Gastrocnemius medialis (tissue), 4 donors: ENCODE measurements around the gene ATP6V0A1.

Source experiments
- CTCF ChIP-seq, 5 experiments: fragments of 450-650 bp in 3 of 5; fragments of 200-600 bp in 2 of 5; sonication (generic) in 2 of 5; IDR thresholded peaks in 4 of 5; conservative IDR thresholded peaks in 1 of 5; 1 replicate in 4 of 5; 2 replicates in 1 of 5; pipeline ENCODE4 v1.5.1; 2016 to 2019; ENCODE audit warnings: antibody characterized with exemption in 5 of 5, mild to moderate bottlenecking in 3 of 5, moderate library complexity in 3 of 5
- POLR2A ChIP-seq, 2 donors: fragments of 450-650 bp; IDR thresholded peaks; one replicate each; pipeline ENCODE4 v1.6.1; 2017; ENCODE audit warnings: antibody characterized with exemption in 2 of 2, mild to moderate bottlenecking in 2 of 2, moderate library complexity in 2 of 2

DNA sequence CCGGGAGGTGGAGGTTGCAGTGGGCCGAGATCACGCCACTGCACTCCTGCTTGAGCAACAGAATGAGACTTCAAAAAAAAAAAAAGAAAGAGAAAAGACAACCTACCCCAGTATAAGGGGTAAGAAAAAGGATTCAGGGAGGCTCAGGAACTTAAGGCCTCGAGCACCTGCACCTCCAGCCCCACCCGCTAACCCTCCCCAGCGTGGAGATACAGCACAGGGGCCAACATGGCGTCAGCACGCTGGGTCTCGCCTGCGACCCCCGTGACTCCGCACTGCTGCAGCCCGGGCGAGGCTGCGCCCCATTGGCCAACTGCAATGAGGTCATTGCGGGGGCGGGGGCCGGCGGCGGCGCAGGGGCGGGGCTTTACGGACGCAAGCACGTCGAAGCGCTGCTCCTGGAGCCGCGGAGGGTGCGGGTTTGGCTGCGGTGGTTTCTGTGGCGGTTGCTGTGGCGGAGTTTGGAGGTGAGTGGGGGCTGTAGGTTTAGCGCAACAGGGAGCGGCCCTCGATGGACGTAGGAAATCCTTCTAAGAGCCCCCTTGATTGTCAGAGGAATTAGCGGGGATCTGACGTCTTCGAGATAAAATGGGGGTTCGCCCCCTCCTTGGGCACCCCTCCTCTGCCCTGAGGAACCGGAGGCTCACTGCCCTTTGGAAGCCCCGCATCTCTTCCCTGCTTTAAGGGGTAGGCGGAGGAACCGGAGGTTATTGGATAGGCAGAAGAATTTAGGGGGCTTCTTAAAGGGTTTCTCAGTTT is at the start of gene ATP6V0A1:
- TF ChIP-seq POLR2A (IDR thresholded peaks at IDR 0.05) (peak; percentile 93 to 94), CTCF (IDR thresholded peaks at IDR 0.05 in 4 of 5, conservative IDR thresholded peaks at IDR 0.05 in 1 of 5) (peak in 1 of 5 experiments; percentile 7)
